ENCODE results near the gene HDAC4.
A peak's percentile ranks its signal among the peaks of the same experiment; 100 is the strongest.

Gene HDAC4

GRCh38 chr2:239130041-239130440 lies 270.8 kb downstream of the HDAC4 start:
- no peak for DNase-seq

DNA sequence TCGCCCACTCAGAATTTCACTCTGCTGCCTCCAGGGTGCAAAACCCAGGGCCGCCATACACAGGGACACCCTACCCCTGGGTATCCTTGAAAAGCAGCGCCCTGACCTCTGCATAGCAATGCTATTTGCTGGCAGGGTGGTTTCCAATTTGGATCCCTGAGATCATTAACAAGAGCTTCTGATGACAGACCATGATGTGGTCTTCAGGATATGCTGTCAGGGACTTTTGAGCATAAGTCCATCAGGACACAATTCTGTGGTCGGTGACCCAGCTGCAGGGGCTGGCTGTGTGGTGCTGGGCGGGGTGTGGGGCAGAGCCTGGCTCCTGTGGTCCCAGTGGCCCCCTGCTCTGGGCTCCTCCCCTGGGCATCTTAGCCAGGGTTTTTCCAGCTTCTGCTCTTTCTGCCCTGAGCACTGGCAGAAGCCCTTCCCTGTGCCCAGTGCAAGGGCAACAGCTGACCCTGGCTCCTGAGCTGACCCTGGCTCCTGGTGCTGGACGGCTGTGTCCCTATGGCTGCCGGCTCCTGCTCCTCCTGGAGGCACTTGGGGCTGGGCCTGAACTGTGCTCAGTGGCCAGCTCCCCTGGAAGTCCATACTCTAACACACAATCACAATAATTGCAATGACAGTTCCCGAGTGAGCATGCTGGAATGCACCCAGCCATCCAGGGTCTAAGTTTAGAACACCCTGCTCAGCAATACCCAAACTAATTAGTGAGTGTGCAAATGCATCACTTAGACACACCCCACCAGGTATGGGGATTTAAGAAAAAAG lies 271.5 kb downstream of the HDAC4 start:
- no peak for DNase-seq

DNA sequence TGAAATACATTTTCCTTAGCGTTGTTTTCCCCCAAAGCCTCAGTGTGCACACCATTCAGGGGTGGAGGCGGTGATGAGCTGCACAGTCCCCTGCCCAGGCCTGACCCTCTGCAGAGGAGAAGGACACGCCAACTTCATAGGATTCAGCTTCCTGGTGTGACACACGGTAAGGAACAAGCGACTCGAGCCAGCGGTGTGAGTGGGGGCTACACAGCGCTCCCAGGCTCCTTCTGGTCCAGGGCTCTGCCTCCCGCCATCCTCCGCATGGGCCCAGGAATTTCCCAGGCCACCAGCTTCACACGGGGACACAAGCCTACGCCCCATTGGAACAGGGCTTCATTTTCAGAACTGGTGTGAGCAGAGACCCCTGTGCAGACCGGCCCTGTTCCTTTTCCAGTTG lies 272.1 kb downstream of the HDAC4 start:
- no peak for DNase-seq

DNA sequence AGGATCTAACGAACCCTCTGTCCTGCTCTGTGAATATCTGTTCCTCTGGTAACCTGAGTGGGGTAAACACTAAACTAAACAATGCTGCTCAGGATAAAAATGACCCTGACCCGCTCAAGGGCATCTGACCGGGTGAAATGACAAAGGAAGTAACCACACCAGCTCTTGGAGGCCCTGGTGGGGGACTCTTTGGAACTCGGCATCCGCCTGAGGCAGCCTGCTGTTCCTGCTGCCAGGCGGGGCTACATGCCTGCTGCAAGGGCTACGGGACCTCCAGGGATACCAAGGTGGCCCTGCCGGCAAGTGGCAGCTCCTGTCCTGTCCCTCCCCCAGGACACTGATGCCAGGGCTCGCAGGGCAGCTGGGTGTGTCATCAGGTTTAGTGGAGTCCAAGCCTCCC lies 273.3 kb downstream of the HDAC4 start:
- no peak for DNase-seq

- DNase-seq = no peak
Measured at GRCh38 chr2:239125726-239126675, 274.8 kb downstream of the HDAC4 start.

DNA sequence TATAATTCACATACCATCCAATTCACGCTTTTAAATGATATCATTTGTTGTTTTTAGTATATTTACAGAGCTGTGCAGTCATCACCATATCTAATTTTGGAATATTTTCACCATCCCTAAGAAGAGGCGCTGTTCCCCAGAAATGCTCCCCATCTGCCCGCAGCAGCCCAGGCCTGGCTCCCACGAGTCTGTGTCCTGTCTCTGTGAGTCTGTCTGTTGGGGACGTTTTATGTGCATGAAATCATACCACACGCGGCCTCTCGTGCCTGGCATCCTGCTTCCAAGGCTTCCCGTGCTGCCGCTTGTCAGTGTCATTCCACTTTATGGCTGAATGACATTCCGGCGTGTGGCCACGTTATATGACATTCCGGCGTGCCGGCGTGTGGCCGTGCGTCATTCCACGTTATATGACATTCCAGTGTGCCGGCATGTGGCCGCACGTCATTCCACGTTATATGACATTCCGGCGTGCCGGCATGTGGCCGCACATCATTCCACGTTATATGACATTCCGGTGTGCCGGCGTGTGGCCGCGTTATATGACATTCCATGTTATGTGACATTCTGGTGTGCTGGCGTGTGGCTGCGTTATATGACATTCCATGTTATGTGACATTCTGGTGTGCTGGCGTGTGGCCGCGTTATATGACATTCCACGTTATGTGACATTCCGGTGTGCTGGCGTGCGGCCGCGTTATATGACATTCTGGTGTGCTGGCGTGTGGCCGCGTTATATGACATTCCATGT lies 276.5 kb downstream of the HDAC4 start:
- no peak for DNase-seq

- DNase-seq = no peak
Measured at GRCh38 chr2:239122421-239123110, 278.3 kb downstream of the HDAC4 start.

GRCh38 chr2:239121600-239122012 lies 279.2 kb downstream of the HDAC4 start:
- no peak for DNase-seq

GRCh38 chr2:239120664-239121063 lies 280.2 kb downstream of the HDAC4 start:
- no peak for DNase-seq

GRCh38 chr2:239119346-239120126 lies 281.3 kb downstream of the HDAC4 start:
- DNase-seq = no peak

GRCh38 chr2:239118675-239119211 lies 282.1 kb downstream of the HDAC4 start:
- DNase-seq = no peak

GRCh38 chr2:239118264-239118663 lies 282.6 kb downstream of the HDAC4 start:
- DNase-seq = no peak

- DNase-seq = no peak
Measured at GRCh38 chr2:239117831-239118230, 283.0 kb downstream of the HDAC4 start.

- DNase-seq = no peak
Measured at GRCh38 chr2:239116456-239117246, 284.2 kb downstream of the HDAC4 start.

- DNase-seq = no peak
Measured at GRCh38 chr2:239115616-239116015, 285.2 kb downstream of the HDAC4 start.

DNA sequence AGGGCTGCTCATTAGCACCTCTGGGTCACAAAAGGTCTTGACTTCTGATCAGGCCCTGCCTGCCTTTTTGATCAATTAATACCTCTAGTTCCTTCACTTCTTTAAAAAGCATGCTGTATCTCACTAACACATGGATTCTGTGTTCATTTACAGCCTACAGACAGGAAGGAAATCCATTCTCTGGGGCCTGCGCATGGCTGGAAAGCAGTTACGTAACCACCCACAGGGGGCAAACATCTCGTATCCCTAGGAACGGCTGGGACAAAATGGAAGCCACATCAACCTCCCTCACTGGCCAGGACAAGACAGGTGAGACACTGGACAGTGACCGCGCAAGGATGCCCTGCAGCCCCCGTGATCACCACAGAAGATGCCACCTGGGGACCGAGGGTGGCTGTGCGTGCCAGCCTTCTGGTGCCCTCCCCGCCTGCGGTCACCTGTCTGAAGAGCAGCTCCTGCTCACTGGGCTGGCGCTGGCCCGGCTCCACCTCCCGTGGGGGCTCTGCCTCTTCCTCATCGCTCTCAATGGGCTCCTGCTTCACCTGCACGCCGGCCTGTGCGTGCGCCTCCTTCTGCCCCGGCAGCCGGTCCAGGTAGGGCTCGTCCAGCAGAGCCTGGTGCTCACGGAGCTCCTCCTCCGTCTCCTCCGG lies 286.1 kb downstream of the HDAC4 start:
- peak; percentile 31 to 41 for DNase-seq

- DNase-seq = peak; percentile 41 to 51
Measured at GRCh38 chr2:239114119-239114581, 286.7 kb downstream of the HDAC4 start.

- peak in 1 of 2 experiments; percentile 1 for DNase-seq
Measured at GRCh38 chr2:239113615-239114014, 287.2 kb downstream of the HDAC4 start.

GRCh38 chr2:239113171-239113570 lies 287.6 kb downstream of the HDAC4 start:
- peak; percentile 14 to 21 for DNase-seq

All from Kasumi-1 (cell line).